Fibroblast of lung (primary cell): ENCODE measurements around the gene FRMPD2.

Experiments used
- EZH2 ChIP-seq: IDR thresholded peaks from 2 replicates; pipeline ENCODE4 v1.5.1; 2012; ENCODE audit warnings: low read length, control low read depth, mild to moderate bottlenecking; ENCODE audit errors: missing control alignments
- TF ChIP-seq, protein P1 (sequence below), 2 donors: IDR thresholded peaks in 1 of 2; conservative IDR thresholded peaks in 1 of 2; 1 replicate in 1 of 2; 2 replicates in 1 of 2; pipeline ENCODE4 v1.5.1; 2011 to 2012; ENCODE audit warnings: low read length in 2 of 2, control low read depth in 1 of 2, inconsistent platforms in 1 of 2, low read depth in 1 of 2, mild to moderate bottlenecking in 1 of 2

DNA sequence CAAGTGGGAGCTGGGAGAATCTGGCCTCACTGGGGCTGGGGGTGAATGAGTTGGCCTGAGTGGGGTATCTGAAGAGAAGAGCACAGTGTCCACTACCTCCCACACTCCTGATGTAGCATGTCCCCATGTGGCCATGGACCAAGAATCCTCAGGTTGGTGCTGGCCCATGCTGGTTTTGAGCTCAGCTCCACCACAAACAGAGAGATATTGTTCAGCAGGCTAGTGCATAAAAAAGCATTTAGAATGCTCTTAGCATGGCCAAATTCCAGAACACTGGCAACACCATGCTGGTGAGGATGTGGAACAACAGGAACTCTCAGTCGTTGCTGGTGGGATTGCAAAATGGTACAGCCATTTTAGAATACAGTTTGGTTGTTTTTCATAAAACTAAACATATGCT lies 61.4 kb downstream of the FRMPD2 start:
- TF ChIP-seq, protein P1, sequence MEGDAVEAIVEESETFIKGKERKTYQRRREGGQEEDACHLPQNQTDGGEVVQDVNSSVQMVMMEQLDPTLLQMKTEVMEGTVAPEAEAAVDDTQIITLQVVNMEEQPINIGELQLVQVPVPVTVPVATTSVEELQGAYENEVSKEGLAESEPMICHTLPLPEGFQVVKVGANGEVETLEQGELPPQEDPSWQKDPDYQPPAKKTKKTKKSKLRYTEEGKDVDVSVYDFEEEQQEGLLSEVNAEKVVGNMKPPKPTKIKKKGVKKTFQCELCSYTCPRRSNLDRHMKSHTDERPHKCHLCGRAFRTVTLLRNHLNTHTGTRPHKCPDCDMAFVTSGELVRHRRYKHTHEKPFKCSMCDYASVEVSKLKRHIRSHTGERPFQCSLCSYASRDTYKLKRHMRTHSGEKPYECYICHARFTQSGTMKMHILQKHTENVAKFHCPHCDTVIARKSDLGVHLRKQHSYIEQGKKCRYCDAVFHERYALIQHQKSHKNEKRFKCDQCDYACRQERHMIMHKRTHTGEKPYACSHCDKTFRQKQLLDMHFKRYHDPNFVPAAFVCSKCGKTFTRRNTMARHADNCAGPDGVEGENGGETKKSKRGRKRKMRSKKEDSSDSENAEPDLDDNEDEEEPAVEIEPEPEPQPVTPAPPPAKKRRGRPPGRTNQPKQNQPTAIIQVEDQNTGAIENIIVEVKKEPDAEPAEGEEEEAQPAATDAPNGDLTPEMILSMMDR (conservative IDR thresholded peaks at IDR 0.05 in 1 of 2, IDR thresholded peaks at IDR 0.05 in 1 of 2; ENCODE audit: low read depth in 1 of 2, low read length in 2 of 2), result no peak
- no peak for TF ChIP-seq EZH2
